ENCODE measurements around the gene GNPDA1.
"Not testable (repeated sequence)": the region's sequence is repeated elsewhere in the genome, so short reads cannot be mapped to it uniquely, and the experiment has no call there.

The GNPDA1 gene

GRCh38 chr5:142012792-142013388 lies at the start of gene GNPDA1:
GNPDA1 (minus strand) TSS chr5:142013027; CDS start chr5:142012035, 992 bp downstream.
- peak; percentile 96 for DNase-seq (ENCODE audit: low spot score)

DNA sequence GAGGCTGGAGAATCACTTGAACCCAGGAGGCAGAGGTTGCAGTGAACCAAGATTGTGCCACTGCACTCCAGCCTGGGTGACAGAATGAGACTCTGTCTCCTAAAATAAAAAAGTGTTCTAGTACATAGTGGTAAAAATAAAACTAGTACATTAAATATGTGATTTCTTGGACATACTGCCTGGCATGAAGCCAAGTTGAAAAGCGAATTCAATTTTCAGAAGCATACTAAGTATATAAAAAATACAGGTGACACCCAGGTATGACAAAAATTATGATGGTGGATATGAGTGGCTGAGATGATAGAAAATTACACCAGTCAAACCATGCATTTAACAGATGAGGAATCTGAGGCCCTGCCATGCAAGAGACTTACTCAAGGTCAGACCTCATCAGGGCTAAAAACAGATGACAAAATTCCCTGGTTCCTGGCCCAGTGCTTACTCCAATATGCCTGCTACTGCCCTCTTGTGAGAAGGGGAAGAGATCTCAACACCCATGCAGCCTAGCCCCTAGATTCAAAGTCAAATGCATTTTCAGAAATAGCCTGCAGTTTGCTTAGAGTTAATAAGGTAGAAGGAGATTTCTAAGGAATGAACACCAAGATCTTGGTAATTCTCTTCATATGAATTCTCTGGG lies 46.6 kb upstream of the GNPDA1 start:
- peak; percentile 32 for DNase-seq (ENCODE audit: low spot score)

GRCh38 chr5:142057697-142058056 lies 44.9 kb upstream of the GNPDA1 start:
- DNase-seq (ENCODE audit: low spot score): no peak

GRCh38 chr5:142056816-142057696 lies 44.2 kb upstream of the GNPDA1 start:
- DNase-seq (ENCODE audit: low spot score): no peak

GRCh38 chr5:142055301-142055700 lies 42.5 kb upstream of the GNPDA1 start:
- no peak for DNase-seq (ENCODE audit: low spot score)

- DNase-seq (ENCODE audit: low spot score): peak; percentile 22
Measured at GRCh38 chr5:142053426-142054151, 40.8 kb upstream of the GNPDA1 start.

- not testable (repeated sequence) for DNase-seq (ENCODE audit: low spot score)
Measured at GRCh38 chr5:142052026-142052425, 39.2 kb upstream of the GNPDA1 start.

- DNase-seq (ENCODE audit: low spot score): no peak
Measured at GRCh38 chr5:142048272-142048671, 35.4 kb upstream of the GNPDA1 start.

GRCh38 chr5:142046191-142046590 lies 33.4 kb upstream of the GNPDA1 start:
- no peak for DNase-seq (ENCODE audit: low spot score)

DNA sequence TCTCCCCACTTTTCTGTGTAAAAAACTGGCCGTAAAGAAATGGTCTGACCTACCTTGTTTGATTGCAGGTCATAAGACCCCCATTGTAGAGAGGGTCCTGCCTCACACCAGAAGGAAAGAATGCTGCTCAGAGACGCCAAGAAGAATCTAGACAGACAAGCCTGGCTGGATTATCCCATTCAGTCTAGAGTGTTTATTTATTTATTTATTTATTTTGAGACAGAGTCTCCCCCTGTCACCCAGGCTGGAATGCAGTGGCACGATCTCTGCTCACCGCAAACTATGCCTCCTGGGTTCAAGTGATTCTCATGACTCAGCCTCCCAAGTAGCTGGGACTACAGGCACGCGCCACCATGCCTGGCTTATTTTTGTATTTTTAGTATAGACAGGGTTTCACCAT lies 28.1 kb upstream of the GNPDA1 start:
- not testable (repeated sequence) for DNase-seq (ENCODE audit: low spot score)

DNA sequence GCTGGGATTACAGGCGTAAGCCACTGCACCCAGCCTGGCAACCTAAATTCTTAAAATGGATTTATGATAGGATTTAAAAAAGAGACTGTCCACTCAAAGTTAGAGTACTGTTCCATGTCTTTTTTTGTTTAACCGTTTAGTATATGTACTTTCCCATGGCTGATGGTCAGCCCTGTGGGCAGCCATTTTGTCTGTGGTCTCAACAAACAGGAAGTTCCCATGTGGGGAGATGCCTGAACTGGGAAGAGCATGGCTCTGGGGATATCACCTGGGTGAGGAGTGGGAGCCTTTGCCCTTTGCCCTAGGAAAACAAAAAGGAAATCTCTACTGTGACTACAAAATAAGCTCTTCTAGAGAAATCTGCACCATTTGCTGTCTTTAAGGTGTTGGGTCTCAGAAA lies 27.5 kb upstream of the GNPDA1 start:
- no peak for DNase-seq (ENCODE audit: low spot score)

- DNase-seq (ENCODE audit: low spot score): no peak
Measured at GRCh38 chr5:142038735-142039134, 25.9 kb upstream of the GNPDA1 start.

GRCh38 chr5:142037599-142037998 lies 24.8 kb upstream of the GNPDA1 start:
- not testable (repeated sequence) for DNase-seq (ENCODE audit: low spot score)

DNA sequence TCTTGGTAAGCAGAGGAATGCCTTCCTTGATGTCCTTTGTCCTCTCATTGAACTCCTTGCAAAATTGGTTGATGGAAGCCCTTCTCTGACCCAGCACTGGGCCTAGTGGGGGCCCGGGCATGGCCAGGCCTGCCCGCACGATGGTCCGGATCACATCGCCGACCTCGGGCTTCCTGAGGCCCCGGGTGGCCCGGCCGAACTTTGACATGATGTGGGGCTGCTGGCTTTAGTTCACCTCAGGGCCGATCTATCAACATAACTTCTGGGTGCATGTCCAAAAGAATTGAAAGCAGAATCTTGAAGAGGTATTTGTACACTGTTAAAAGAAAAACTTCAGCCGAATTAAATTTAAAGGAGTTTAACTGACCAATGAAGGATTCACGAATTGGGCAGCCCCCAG lies 24.1 kb upstream of the GNPDA1 start:
- no peak for DNase-seq (ENCODE audit: low spot score)

GRCh38 chr5:142034994-142035393 lies 22.2 kb upstream of the GNPDA1 start:
- DNase-seq (ENCODE audit: low spot score): no peak

DNA sequence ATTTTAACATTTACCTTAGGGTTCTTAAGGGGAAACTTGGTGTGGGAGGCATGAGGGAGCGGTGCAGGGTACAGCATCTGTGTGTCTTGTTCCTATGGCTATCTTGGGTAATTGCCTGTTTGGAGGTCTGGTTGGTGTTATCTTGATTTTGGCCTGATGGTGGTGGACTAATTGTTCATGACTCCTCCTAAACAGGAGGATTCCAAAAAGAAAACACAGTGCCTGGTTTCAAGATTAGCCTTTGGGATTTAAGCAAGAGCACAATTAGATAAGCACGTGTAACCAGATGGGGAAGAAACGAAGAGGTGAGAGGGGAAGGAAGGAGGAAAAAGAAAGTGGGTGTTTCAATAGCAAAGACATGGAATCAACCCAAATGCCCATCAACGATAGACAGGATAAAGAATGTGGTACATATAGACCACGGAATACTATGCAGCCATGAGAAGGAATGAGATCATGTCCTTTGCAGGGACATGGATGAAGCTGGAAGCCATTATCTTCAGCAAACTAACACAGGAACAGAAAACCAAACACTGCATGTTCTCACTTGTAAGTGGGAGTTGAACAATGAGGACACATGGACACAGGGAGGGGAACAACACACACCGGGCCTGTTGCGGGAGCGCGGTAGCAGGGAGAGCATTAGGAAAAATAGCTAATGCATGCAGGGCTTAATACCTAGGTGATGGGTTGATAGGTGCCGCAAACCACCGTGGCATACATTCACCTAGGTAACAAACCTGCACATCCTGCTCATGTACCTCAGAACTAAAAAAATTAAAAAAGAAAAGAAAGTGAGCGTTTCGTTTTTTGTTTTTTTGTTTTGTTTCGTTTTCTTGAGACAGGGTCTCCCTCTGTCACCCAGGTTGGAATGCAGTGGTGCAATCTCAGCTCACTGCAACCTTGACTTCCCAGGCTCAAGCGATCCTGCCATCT lies 21.1 kb upstream of the GNPDA1 start:
- not testable (repeated sequence) for DNase-seq (ENCODE audit: low spot score)

DNA sequence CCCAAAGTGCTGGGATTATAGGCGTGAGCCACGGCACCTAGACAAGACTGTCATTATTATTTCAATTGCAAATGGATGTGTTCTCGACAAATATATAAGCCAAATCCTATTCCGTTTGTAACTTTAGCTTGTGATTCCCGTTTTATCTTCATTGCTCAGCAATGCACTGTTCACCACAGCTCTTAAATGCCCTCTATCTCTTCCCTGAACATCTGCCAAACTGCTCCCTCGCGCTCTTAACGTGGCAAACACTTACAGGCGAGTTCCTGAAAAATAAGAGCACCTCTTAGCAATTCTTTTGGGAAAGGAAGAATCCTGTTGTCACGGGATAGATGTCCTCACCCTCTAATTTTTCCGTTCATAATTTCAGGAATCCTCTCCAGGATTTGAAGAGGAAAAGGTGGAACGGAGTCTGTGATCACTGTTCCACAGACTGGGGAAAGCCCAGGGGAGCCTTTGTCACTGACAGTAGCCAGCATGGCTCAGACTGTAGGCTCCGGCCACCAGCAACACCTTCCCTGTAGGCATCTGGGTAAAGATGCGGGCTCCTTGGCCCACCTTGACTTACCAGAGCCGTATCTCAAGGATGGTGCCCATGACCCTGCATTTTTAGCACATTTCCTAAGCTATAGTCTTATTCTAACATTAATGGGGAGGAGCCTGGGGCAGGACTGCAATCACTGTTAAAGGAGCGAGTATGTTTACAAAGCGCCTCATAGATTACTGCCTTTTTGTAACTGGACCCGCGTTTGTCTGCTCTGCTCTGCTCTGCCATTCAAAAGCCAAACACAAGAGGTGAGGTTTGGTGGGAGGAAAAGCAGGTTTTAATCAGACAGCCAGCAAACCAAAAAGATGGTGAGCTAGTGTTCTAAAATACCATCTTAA lies 20.2 kb upstream of the GNPDA1 start:
- no peak for DNase-seq (ENCODE audit: low spot score)

GRCh38 chr5:142032150-142032549 lies 19.3 kb upstream of the GNPDA1 start:
- DNase-seq (ENCODE audit: low spot score): no peak

GRCh38 chr5:142025637-142026036 lies 12.8 kb upstream of the GNPDA1 start:
- no peak for DNase-seq (ENCODE audit: low spot score)

GRCh38 chr5:142024771-142025304 lies 12.0 kb upstream of the GNPDA1 start:
- peak; percentile 95 for DNase-seq (ENCODE audit: low spot score)

Measured in AG08396 (cell line).